Measurements from ENCODE around the gene NIPAL4. TPM values are rescaled to one million over a fixed set of nuclear protein-coding genes. Genes with fewer than 3 reads are reported as not detected.
"Not testable (repeated sequence)": the region's sequence is repeated elsewhere in the genome, so short reads cannot be mapped to it uniquely, and the experiment has no call there.

NIPAL4 gene
- total RNA-seq, 1 donor from 2014 or later: 2.8 TPM

DNA sequence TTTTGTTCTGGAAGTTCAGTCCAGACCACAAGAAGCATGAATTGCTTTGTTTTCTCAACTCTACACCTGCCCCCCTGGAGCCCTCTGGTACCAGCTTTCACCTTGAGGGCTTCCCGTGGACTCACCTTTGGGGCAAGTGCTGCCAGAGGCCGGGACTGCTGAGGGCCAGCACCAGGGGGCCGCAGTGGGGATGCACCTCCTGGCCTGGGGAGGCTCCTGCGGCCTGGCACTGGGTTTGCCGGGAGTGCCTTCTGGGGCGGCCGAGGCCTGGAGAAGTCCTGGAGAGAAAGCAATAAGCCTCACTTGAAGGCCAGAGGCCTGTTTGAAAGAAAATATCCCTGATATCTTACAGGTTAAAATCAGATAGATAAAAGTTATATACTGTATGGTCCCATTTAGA is 21.7 kb downstream of the NIPAL4 start:
- DNase-seq: no peak
- POLR2A ChIA-PET: interaction anchor here (0.8 to 1.4 kb wide), 2 partner anchors 11 to 153 kb away, joined by 3 to 6 read pairs; no protein-coding TSS in a partner anchor
- peaks cover 94% of the 10 kb centered on the region for H3K36me3 Mint-ChIP-seq (ENCODE audit: low read depth)
- H3K9me3 Mint-ChIP-seq: no peaks in the 10 kb centered on the region
- intact Hi-C loops (cut with micrococcal nuclease): no loop called here
- H3K27ac Mint-ChIP-seq: peak overlapping the region; percentile 95
- TF ChIP-seq, protein P1, sequence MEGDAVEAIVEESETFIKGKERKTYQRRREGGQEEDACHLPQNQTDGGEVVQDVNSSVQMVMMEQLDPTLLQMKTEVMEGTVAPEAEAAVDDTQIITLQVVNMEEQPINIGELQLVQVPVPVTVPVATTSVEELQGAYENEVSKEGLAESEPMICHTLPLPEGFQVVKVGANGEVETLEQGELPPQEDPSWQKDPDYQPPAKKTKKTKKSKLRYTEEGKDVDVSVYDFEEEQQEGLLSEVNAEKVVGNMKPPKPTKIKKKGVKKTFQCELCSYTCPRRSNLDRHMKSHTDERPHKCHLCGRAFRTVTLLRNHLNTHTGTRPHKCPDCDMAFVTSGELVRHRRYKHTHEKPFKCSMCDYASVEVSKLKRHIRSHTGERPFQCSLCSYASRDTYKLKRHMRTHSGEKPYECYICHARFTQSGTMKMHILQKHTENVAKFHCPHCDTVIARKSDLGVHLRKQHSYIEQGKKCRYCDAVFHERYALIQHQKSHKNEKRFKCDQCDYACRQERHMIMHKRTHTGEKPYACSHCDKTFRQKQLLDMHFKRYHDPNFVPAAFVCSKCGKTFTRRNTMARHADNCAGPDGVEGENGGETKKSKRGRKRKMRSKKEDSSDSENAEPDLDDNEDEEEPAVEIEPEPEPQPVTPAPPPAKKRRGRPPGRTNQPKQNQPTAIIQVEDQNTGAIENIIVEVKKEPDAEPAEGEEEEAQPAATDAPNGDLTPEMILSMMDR (IDR thresholded peaks at IDR 0.05): no peak
- H3K4me1 Mint-ChIP-seq: peaks cover 96% of the 10 kb centered on the region
- no peaks in the 10 kb centered on the region for H3K27me3 Mint-ChIP-seq
- CTCF ChIA-PET: interaction anchor here (0.6 kb wide), 1 partner anchor 60 kb away, joined by 3 read pairs; no protein-coding TSS in a partner anchor
- no peak overlapping the region for H3K4me3 Mint-ChIP-seq
- no peak for ATAC-seq (ENCODE audit: low read depth)

DNA sequence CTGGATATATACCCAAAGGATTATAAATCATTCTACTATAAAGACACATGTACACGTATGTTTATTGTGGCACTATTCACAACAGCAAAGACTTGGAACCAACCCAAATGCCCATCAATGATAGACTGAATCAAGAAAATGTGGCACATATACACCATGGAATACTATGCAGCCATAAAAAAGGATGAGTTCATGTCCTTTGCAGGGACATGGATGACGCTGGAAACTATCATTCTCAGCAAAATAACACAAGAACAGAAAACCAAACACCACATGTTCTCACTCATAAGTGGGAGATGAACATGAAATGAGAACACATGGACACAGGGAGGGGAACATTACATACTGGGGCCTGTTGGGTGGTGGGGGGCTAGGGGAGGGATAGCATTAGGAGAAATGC is 22.7 kb downstream of the NIPAL4 start:
- CTCF ChIA-PET; H3K27me3 Mint-ChIP-seq; ATAC-seq (ENCODE audit: low read depth); H3K4me3 Mint-ChIP-seq; intact Hi-C loops (cut with micrococcal nuclease); DNase-seq; H3K9me3 Mint-ChIP-seq: not testable (repeated sequence)
- H3K27ac Mint-ChIP-seq: peak overlapping the region; percentile 95
- H3K4me1 Mint-ChIP-seq: peaks cover 96% of the 10 kb centered on the region
- peaks cover 94% of the 10 kb centered on the region for H3K36me3 Mint-ChIP-seq (ENCODE audit: low read depth)
- POLR2A ChIA-PET: interaction anchor here (0.8 kb wide), 1 partner anchor 186 kb away, joined by 6 read pairs; no protein-coding TSS in a partner anchor

DNA sequence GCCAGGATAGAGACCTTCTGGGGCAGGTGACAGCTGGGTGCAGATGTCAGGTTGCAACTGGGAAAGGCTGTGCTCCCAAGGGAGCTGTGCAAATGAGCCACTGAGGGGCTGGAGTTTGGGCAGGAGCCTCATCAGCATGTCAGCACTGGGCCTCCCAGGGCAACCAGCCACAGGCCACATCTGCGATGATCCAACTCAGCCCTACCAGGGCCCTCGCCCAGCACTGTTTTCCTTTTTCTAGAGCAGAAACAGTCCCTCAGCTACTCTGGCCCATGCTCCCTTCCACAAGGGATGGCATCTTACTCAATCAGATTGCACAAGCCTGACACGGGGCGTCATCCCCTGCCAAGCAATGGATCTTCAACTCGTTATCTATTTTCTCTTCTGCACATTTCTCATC is 24.8 kb downstream of the NIPAL4 start:
- peak overlapping the region; percentile 95 for H3K27ac Mint-ChIP-seq
- peak overlapping the region; percentile 2 for H3K4me3 Mint-ChIP-seq
- intact Hi-C loops (cut with micrococcal nuclease): loop anchor here (2.0 to 5.0 kb wide), 2 partner anchors 38 to 258 kb away; partner anchors contain the start of gene LSM11
- peaks cover 94% of the 10 kb centered on the region for H3K4me1 Mint-ChIP-seq
- DNase-seq (no peak), ATAC-seq (ENCODE audit: low read depth) (no peak)
- H3K36me3 Mint-ChIP-seq (ENCODE audit: low read depth): peaks cover 93% of the 10 kb centered on the region
- POLR2A ChIA-PET: interaction anchor here (0.9 to 4.3 kb wide), 14 partner anchors 14 to 245 kb away, joined by 3 to 31 read pairs (median 6); partner anchors contain the start of genes ADAM19 and NIPAL4
- no peaks in the 10 kb centered on the region for H3K9me3 Mint-ChIP-seq
- CTCF ChIA-PET: interaction anchor here (1.0 to 2.6 kb wide), 8 partner anchors 8 to 258 kb away, joined by 3 to 12 read pairs (median 4); no protein-coding TSS in a partner anchor
- TF ChIP-seq, protein P1 (IDR thresholded peaks at IDR 0.05): no peak
- H3K27me3 Mint-ChIP-seq: no peaks in the 10 kb centered on the region

DNA sequence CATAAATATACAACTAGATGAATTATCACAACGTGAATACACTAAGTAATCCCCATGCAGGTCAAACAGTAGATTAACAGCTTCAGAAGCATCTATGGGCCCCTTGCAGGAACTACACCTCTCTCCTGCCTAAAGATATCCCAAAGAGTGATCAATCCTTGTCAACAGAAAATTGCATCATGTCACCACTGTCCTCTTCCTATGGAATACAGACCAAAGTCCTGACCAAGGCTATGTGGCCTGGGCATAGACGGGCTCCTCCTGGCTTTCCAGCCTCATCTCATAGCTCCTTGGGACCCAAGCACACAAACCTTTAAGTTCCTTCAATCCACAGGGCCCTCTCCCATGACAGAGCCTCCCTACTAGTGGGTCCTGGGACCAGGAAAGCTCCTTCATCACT is 25.3 kb downstream of the NIPAL4 start:
- H3K27me3 Mint-ChIP-seq: no peaks in the 10 kb centered on the region
- ATAC-seq (ENCODE audit: low read depth) (no peak), DNase-seq (no peak)
- H3K9me3 Mint-ChIP-seq: no peaks in the 10 kb centered on the region
- TF ChIP-seq, protein P1 (IDR thresholded peaks at IDR 0.05): no peak
- peaks cover 93% of the 10 kb centered on the region for H3K4me1 Mint-ChIP-seq
- POLR2A ChIA-PET: interaction anchor here (0.7 to 4.3 kb wide), 23 partner anchors 9 to 343 kb away, joined by 3 to 31 read pairs (median 5); partner anchors contain the start of genes ADAM19, MED7 and NIPAL4
- peak overlapping the region; percentile 95 for H3K27ac Mint-ChIP-seq
- H3K4me3 Mint-ChIP-seq: peak overlapping the region; percentile 72
- intact Hi-C loops (cut with micrococcal nuclease): loop anchor here (2.0 to 5.0 kb wide), 2 partner anchors 37 to 257 kb away; partner anchors contain the start of gene LSM11
- H3K36me3 Mint-ChIP-seq (ENCODE audit: low read depth): peaks cover 92% of the 10 kb centered on the region
- CTCF ChIA-PET: interaction anchor here (0.7 to 2.6 kb wide), 12 partner anchors 8 to 233 kb away, joined by 3 to 12 read pairs (median 3); partner anchors contain the start of gene NIPAL4

DNA sequence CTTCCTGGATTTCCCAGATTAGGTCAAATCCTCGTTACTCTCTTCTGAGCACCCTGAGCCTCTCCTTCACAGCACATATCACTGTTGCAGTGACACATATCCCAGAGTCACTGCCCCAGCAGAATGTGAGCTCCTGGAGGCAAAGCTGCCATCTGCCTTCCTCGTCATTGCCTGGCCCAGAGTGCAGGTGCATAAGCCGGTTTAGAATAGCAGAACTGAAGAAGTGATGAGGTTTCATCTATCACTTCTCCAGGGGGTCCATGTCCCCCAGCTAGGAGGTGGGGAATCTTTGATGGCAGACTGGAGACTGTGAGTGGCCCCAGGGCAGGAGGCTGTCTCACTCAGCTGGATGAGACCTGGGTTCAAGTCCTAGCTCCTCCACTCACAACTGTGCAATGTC is 25.8 kb downstream of the NIPAL4 start:
- peak overlapping the region; percentile 72 for H3K4me3 Mint-ChIP-seq

More for the DNA sequence above, 25.8 kb downstream of the NIPAL4 start:
- ATAC-seq (ENCODE audit: low read depth): peak; percentile 47
- DNase-seq: no peak
- Mint-ChIP-seq H3K27me3 (no peaks in the 10 kb centered on the region), H3K4me1 (peaks cover 88% of the 10 kb centered on the region), H3K36me3 (ENCODE audit: low read depth) (peaks cover 90% of the 10 kb centered on the region), H3K27ac (peak overlapping the region; percentile 95), H3K9me3 (no peaks in the 10 kb centered on the region)
- POLR2A ChIA-PET: interaction anchor here (0.7 to 4.3 kb wide), 24 partner anchors 8 to 343 kb away, joined by 3 to 31 read pairs (median 5); partner anchors contain the start of genes ADAM19, MED7 and NIPAL4
- CTCF ChIA-PET: interaction anchor here (0.6 to 2.6 kb wide), 13 partner anchors 9 to 233 kb away, joined by 3 to 12 read pairs (median 3); partner anchors contain the start of gene NIPAL4
- intact Hi-C loops (cut with micrococcal nuclease): loop anchor here (2.0 to 5.0 kb wide), 7 partner anchors 36 to 257 kb away; partner anchors contain the start of genes LSM11 and THG1L
- TF ChIP-seq, protein P1 (IDR thresholded peaks at IDR 0.05): no peak

Data from activated B cell treated with CpG ODN at 0.5 μM for 24 hours (primary cell).